Calu3 (cell line): ENCODE results near the gene RANBP3. TPM values are rescaled to one million over a fixed set of nuclear protein-coding genes. Genes with fewer than 3 reads are reported as not detected.
"Not testable (repeated sequence)": the region's sequence is repeated elsewhere in the genome, so short reads cannot be mapped to it uniquely, and the experiment has no call there.

Source experiments
- BruUV-seq: library from RNA; stranded (reverse); fragments of 400-500 nt; replicated peaks from 2 replicates; lab custom pipeline; 2021; lab: Mats Ljungman, UMichigan
- CTCF ChIA-PET: fragments of 300-600 bp; sonication (Branson Sonifier 250); formaldehyde crosslinking; loops from one replicate; lab custom pipeline; 2022; ENCODE audit warnings: antibody characterized with exemption; lab: Charles Lee
- DNase-seq: peaks from one replicate; pipeline ENCODE4 v3.0.0; 2022
- H3K27ac Mint-ChIP-seq: one replicate; pipeline ENCODE4 v1.8.0; 2022; ENCODE audit warnings: mixed read lengths; ENCODE audit not compliant: unreplicated experiment
- H3K27me3 Mint-ChIP-seq: one replicate; pipeline ENCODE4 v1.8.0; 2022; ENCODE audit warnings: mixed read lengths; ENCODE audit not compliant: unreplicated experiment
- H3K36me3 Mint-ChIP-seq: one replicate; pipeline ENCODE4 v1.8.0; 2022; ENCODE audit warnings: mild to moderate bottlenecking, moderate library complexity, mixed read lengths; ENCODE audit not compliant: insufficient read depth, unreplicated experiment
- H3K4me1 Mint-ChIP-seq: one replicate; pipeline ENCODE4 v1.8.0; 2022; ENCODE audit warnings: mild to moderate bottlenecking, low read depth, mixed read lengths; ENCODE audit not compliant: unreplicated experiment
- H3K4me3 Mint-ChIP-seq: one replicate; pipeline ENCODE4 v1.8.0; 2022; ENCODE audit warnings: mild to moderate bottlenecking, low read depth, moderate library complexity, mixed read lengths; ENCODE audit not compliant: unreplicated experiment
- H3K9me3 Mint-ChIP-seq: one replicate; pipeline ENCODE4 v1.8.0; 2022; ENCODE audit warnings: low read depth, mixed read lengths; ENCODE audit not compliant: unreplicated experiment
- intact Hi-C: fragments of 100-400 bp; cut with micrococcal nuclease; formaldehyde crosslinking; loops from one replicate; pipeline ENCODE4 v1.10.0; 2022; ENCODE audit not compliant: unreplicated experiment
- total RNA-seq: library from RNA; stranded (reverse); gene quantifications from 2 replicates; pipeline ENCODE4 v1.2.3, GENCODE V29; 2022
- TF ChIP-seq, protein P1 (sequence below): fragments of 200-600 bp; IDR thresholded peaks from one replicate; pipeline ENCODE4 v1.8.0; 2022; ENCODE audit warnings: antibody characterized with exemption; ENCODE audit not compliant: unreplicated experiment

Gene RANBP3
- total RNA-seq, 1 experiment from 2014 or later, result 58.4 TPM

GRCh38 chr19:5964816-5965565 is 12.9 kb downstream of the RANBP3 start:
- no peak overlapping the region for H3K4me3 Mint-ChIP-seq
- TF ChIP-seq, protein P1, sequence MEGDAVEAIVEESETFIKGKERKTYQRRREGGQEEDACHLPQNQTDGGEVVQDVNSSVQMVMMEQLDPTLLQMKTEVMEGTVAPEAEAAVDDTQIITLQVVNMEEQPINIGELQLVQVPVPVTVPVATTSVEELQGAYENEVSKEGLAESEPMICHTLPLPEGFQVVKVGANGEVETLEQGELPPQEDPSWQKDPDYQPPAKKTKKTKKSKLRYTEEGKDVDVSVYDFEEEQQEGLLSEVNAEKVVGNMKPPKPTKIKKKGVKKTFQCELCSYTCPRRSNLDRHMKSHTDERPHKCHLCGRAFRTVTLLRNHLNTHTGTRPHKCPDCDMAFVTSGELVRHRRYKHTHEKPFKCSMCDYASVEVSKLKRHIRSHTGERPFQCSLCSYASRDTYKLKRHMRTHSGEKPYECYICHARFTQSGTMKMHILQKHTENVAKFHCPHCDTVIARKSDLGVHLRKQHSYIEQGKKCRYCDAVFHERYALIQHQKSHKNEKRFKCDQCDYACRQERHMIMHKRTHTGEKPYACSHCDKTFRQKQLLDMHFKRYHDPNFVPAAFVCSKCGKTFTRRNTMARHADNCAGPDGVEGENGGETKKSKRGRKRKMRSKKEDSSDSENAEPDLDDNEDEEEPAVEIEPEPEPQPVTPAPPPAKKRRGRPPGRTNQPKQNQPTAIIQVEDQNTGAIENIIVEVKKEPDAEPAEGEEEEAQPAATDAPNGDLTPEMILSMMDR, result no peak
- no peak overlapping the region for H3K27ac Mint-ChIP-seq
- no TSS peak for BruUV-seq
- CTCF ChIA-PET, result no interaction called here
- H3K9me3 Mint-ChIP-seq, result no peaks in the 10 kb centered on the region
- no peaks in the 10 kb centered on the region for H3K27me3 Mint-ChIP-seq
- intact Hi-C loops, result no loop called here
- peaks cover 35% of the 10 kb centered on the region for H3K4me1 Mint-ChIP-seq
- DNase-seq, result no peak
- H3K36me3 Mint-ChIP-seq, result peaks cover 16% of the 10 kb centered on the region

DNA sequence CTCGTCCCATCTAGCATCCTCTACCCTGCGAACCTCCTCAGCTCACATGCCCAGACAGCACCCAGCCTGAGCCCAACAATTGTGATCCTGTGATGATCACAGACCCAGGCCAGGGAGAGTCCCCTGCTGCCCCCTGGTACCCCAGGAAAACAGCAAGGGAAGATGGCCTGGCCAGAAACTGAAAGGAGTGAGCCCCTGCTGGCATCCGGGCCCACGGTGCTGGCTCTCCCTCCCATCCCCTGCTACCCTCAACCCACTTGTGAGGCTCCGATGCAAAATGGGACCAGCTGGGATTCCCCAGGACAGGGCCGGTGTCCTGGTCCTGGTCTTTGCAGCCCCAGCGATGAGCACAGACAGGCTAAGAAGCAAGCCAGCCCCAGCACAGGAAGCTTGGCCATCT is 14.1 kb downstream of the RANBP3 start:
- BruUV-seq, result no TSS peak
- no peak overlapping the region for H3K27ac Mint-ChIP-seq
- no peak overlapping the region for H3K4me3 Mint-ChIP-seq
- H3K9me3 Mint-ChIP-seq, result no peaks in the 10 kb centered on the region
- intact Hi-C loops, result no loop called here
- H3K36me3 Mint-ChIP-seq, result peaks cover 16% of the 10 kb centered on the region
- H3K27me3 Mint-ChIP-seq, result no peaks in the 10 kb centered on the region
- DNase-seq, result no peak
- CTCF ChIA-PET, result no interaction called here
- H3K4me1 Mint-ChIP-seq, result peaks cover 34% of the 10 kb centered on the region
- TF ChIP-seq, protein P1, result no peak

DNA sequence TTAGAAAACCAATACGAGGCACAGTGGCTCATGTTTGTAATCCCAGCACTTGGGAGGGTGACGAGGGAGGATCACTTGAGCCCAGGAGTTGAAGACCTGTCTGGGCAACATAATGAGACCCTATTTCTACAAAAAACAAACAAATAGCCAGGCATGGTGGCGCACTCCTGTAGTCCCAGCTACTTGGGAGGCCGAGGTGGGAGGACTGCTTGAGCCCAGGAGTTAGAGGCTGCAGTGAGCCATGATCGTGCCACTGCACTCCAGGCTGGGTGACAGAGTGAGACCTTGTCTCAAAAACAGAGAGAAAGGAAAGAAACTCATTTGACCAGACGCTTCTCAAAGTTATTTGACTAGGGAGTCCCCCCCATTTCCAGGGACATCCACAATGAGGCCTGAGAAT is 14.7 kb downstream of the RANBP3 start:
- H3K4me3 Mint-ChIP-seq, BruUV-seq, H3K27ac Mint-ChIP-seq, H3K9me3 Mint-ChIP-seq, intact Hi-C loops, DNase-seq, H3K27me3 Mint-ChIP-seq, CTCF ChIA-PET: not testable (repeated sequence)
- Mint-ChIP-seq H3K36me3 (peaks cover 11% of the 10 kb centered on the region), H3K4me1 (peaks cover 29% of the 10 kb centered on the region)

GRCh38 chr19:5961969-5962945 is 15.7 kb downstream of the RANBP3 start:
- CTCF ChIA-PET, result interaction anchor here (0.7 kb wide), 1 partner anchor 158 kb away, joined by 3 read pairs; no protein-coding TSS in a partner anchor
- BruUV-seq, result no TSS peak
- no peak overlapping the region for H3K4me3 Mint-ChIP-seq
- TF ChIP-seq, protein P1, result no peak
- no peaks in the 10 kb centered on the region for H3K9me3 Mint-ChIP-seq
- intact Hi-C loops, result no loop called here
- DNase-seq, result peak; percentile 11
- no peaks in the 10 kb centered on the region for H3K27me3 Mint-ChIP-seq
- H3K27ac Mint-ChIP-seq, result no peak overlapping the region
- H3K4me1 Mint-ChIP-seq, result peaks cover 26% of the 10 kb centered on the region
- peaks cover 7% of the 10 kb centered on the region for H3K36me3 Mint-ChIP-seq

GRCh38 chr19:5961641-5961968 is 16.3 kb downstream of the RANBP3 start:
- H3K9me3 Mint-ChIP-seq, BruUV-seq, DNase-seq, H3K36me3 Mint-ChIP-seq, H3K27ac Mint-ChIP-seq, H3K4me3 Mint-ChIP-seq, intact Hi-C loops, H3K27me3 Mint-ChIP-seq: not testable (repeated sequence)
- peaks cover 26% of the 10 kb centered on the region for H3K4me1 Mint-ChIP-seq
- CTCF ChIA-PET, result interaction anchor here (0.7 kb wide), 1 partner anchor 157 kb away, joined by 3 read pairs; no protein-coding TSS in a partner anchor
